Putamen (tissue), 1 donor: ENCODE measurements around the gene DENND1A.
"Not testable (repeated sequence)": the region's sequence is repeated elsewhere in the genome, so short reads cannot be mapped to it uniquely, and the experiment has no call there.

Source experiments
- DNase-seq: peaks from one replicate; pipeline ENCODE4 v3.0.0-alpha.2; 2016; ENCODE audit warnings: low spot score

The DENND1A gene

DNA sequence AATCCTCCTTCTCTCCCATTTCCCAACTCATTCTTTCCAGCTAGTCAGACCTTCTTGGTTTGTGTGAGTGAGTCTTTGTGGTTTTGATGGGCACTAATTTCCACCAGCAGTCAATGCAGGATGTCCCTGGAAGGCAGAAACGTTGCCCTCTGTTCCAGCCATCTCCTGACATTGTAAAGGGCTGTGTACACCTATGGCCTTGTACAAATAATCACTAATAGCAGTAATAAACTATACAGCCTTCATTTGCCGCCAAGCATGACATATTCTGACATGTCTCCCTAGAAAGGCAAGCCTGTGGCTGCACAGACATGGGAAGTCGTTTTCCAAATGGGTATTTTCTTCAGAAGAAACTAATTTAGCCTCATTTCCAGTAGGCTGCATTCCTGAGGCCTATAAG lies 18.4 kb upstream of the DENND1A start:
- DNase-seq, result no peak

- DNase-seq, result no peak
Measured at GRCh38 chr9:123947326-123947725, 17.4 kb upstream of the DENND1A start.

DNA sequence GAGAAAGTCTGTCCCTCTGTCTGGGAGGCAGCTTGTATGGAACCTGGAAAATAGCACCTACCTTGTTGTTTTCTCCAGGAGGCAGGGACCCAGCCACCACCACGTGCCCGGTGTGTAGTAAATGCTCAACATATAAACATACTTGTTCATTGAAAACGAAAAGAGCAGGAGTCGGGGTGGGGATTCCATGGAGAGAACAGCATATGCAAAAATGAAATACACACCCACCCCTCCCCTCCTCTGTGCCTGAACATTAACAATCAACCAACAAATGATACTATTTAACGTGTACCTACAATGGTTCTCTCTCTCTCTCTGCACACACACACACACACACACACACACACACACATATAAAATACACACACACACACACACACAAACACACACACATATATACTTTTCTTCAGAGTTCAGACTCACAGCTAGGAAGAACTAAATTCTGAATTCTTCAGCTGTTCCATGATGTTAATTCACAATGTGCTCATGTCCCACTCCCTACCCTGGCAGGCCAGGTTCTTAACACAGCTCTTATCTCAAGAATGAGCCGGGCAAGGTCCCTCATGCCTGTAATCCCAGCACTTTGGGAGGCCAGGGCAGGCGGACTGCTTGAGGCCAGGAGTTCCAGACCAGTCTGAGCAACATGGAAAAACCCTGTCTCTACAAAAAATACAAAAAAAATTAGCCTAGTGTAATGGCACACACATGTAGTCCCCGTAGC lies 16.3 kb upstream of the DENND1A start:
- DNase-seq, result no peak

- no peak for DNase-seq
Measured at GRCh38 chr9:123945532-123945931, 15.6 kb upstream of the DENND1A start.

GRCh38 chr9:123944464-123944863 lies 14.5 kb upstream of the DENND1A start:
- not testable (repeated sequence) for DNase-seq

GRCh38 chr9:123943671-123944070 lies 13.7 kb upstream of the DENND1A start:
- DNase-seq, result no peak

- DNase-seq, result no peak
Measured at GRCh38 chr9:123942542-123942941, 12.6 kb upstream of the DENND1A start.

GRCh38 chr9:123941524-123942070 lies 11.7 kb upstream of the DENND1A start:
- no peak for DNase-seq

GRCh38 chr9:123940721-123941523 lies 11.0 kb upstream of the DENND1A start:
- no peak for DNase-seq

- no peak for DNase-seq
Measured at GRCh38 chr9:123938401-123938800, 8.5 kb upstream of the DENND1A start.

DNA sequence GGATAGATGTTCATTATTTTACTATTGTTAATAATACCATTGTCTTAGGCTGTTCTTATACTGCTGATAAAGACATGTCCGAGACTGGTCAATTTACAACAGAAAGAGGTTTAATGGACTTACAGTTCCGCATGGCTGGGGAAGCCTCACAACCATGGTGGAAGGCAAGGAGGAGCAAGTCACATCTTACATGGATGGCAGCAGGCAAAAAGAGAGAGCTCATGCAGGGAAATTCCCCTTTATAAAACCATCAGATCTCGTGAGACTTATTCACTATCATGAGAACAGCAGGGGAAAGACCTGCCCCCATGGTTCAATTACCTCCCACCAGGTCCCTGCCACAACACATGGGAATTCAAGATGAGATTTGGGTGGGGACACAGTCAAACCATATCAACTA lies 6.6 kb upstream of the DENND1A start:
- not testable (repeated sequence) for DNase-seq

- DNase-seq, result no peak
Measured at GRCh38 chr9:123933440-123934212, 3.7 kb upstream of the DENND1A start.

DNA sequence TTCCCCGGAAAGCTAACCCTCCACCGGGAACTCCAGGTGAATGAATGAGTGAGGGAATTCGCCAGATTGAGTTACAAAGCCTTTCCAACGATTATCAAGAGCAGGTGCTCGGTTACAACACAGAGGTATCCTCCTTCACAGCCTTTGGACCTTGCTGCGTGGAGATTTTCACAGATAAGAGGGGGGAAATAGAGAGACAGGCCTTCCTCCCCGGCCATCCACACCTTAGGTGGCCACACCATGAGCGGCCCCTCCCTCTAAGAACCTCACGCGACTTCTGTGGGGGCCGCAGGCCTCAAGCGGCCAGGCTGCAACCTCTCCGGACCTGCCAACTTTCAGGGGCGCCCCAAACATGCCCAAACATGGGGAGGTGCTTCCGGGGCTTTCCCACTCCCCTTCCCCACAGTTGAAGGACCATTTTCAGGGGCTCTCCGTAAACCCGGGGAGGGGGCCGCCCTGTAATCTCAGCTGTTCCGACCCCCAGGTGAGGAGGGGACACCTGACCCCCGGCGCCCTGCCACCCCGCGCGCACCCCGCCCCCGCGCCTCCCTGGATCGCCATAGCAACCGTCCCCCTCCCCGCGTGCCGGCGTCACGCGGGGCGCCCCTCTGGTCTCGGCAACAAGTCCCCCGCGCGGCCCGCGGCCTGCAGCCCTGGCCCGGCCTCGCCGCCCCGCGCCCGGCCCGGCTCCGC lies 603 bp downstream of the DENND1A start:
- no peak for DNase-seq

- no peak for DNase-seq
Measured at GRCh38 chr9:123928533-123929176, 1.3 kb downstream of the DENND1A start.

- no peak for DNase-seq
Measured at GRCh38 chr9:123927625-123928532, 2.0 kb downstream of the DENND1A start.

GRCh38 chr9:123926941-123927340 lies 3.0 kb downstream of the DENND1A start:
- no peak for DNase-seq

DNA sequence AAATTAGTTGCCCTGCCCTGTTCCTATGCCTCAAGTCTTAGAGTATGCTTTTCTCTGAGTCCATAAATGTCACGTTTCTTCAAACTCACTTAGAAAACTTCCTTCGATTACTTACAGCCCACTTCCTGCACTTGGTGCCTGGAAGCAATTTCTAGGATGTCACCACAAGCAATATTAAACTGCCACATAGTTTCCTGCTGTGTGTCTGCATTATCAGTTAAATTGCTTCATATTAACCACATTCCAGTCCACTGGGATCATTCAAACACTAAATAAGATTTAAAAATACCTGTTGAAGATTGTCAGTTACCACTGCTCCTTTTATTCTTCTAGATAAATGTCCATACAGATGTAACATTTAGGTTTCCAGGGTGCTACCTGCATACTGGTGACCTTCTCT lies 4.1 kb downstream of the DENND1A start:
- no peak for DNase-seq

DNA sequence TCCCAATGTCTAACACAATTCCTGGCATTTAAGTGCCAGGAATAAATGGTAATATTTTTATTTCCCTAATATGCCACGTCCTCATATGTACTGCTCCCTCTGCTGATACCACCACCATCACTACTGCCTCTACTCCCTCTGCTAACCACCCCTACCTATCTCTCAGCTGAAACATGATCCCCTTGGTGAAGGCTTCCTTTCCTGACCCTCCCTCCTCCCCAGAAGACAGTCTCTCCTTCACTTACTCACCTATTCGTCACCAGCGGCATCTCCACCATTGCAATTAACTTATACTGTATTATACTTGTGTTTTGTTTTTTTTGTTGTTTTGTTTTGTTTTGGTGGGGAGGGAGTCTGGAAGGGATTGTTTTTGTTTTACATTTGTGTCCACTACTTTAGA lies 4.8 kb downstream of the DENND1A start:
- DNase-seq, result no peak

- no peak for DNase-seq
Measured at GRCh38 chr9:123924727-123925126, 5.2 kb downstream of the DENND1A start.

DNA sequence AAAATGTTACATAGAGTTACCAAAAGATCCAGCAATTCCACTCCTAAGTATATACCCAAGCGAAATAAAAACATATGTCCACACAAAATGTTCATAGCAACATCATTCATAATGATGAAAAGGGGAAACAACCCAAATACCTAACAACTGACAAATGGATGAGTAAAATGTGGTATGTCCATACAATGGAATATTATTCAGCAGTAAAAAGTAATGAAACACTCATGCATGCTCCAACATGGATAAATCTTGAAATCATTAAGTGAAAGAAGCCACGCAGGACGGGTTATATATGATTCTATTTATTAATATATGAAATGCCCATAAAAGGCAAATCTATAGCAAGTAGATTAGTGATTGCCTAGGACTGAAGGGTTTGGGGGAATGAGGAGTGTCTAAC lies 6.0 kb downstream of the DENND1A start:
- no peak for DNase-seq
